Colonic mucosa (tissue), 4 donors: ENCODE results near the gene ULBP1. TPM values are rescaled to one million over a fixed set of nuclear protein-coding genes. Genes with fewer than 3 reads are reported as not detected.
A peak's percentile ranks its signal among the peaks of the same experiment; 100 is the strongest.
"Not testable (repeated sequence)": the region's sequence is repeated elsewhere in the genome, so short reads cannot be mapped to it uniquely, and the experiment has no call there.

Experiments used
- DNase-seq: peaks from one replicate; pipeline ENCODE4 v3.0.0-alpha.2; 2020
- H3K27ac ChIP-seq: fragments of 200-600 bp; one replicate; pipeline ENCODE4 v1.8.0; 2021
- H3K27me3 ChIP-seq: fragments of 200-600 bp; one replicate; pipeline ENCODE4 v1.8.0; 2021
- H3K36me3 ChIP-seq: fragments of 200-600 bp; one replicate; pipeline ENCODE4 v1.8.0; 2021
- H3K4me1 ChIP-seq: fragments of 200-600 bp; one replicate; pipeline ENCODE4 v1.8.0; 2021; ENCODE audit warnings: mild to moderate bottlenecking
- H3K4me3 ChIP-seq: fragments of 200-600 bp; one replicate; pipeline ENCODE4 v1.8.0; 2021
- H3K9ac ChIP-seq, 2 donors: one replicate each; pipeline ENCODE4 v1.7.0; 2013; ENCODE audit warnings: control low read depth in 2 of 2, low read depth in 2 of 2, low read length in 2 of 2
- H3K9me3 ChIP-seq: fragments of 200-600 bp; one replicate; pipeline ENCODE4 v1.8.0; 2021
- CTCF ChIP-seq: fragments of 200-600 bp; IDR thresholded peaks from one replicate; pipeline ENCODE4 v1.8.0; 2022; ENCODE audit warnings: antibody characterized with exemption, mild to moderate bottlenecking
- intact Hi-C: fragments of 100-400 bp; cut with DNase I; formaldehyde crosslinking; loops from one replicate; pipeline ENCODE4 v1.14.1; 2022
- total RNA-seq, 2 donors: library from RNA; stranded (reverse); fragmentation: NEBNext Ultra II Directional in 1 of 2; extraction: Animal tissue kit (Norgen Biotek cat#: 25700) in 1 of 2; gene quantifications; one replicate each; pipeline ENCODE4 v1.2.1, GENCODE V29; 2021
- donor health status: healthy.
- donor health status: DM: no; HTN: no; CAD: no.
- donor health status: DM: no; HTN: no; CAD: no.

Gene ULBP1
- total RNA-seq, 2 donors from 2014 or later = not detected

DNA sequence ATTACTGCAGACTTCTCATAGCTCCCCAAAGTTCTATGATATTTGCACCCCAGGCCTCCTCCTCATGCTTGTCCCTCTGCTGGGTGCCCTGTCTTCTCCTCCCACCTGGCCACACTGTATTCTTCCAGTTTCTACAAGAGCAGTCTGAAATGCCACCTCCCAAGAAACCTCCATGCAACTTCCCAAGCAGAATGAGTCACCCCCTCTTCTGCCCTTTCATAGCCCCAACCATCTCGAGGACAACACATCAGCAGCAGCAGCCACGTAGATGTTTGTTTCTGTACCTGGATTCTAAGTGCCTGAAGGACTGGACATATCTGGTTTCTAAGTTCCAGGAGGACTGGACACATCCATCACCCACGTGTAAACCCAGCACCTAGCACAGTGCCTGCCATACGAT is 28.5 kb upstream of the ULBP1 start:
- TF ChIP-seq CTCF = no peak
- H3K4me3 ChIP-seq = no peak overlapping the region
- H3K9me3 ChIP-seq = no peaks in the 10 kb centered on the region
- no peak for DNase-seq
- no peak overlapping the region for H3K27ac ChIP-seq
- H3K27me3 ChIP-seq = peaks cover 37% of the 10 kb centered on the region
- peaks cover 9% of the 10 kb centered on the region for H3K4me1 ChIP-seq
- intact Hi-C loops = loop anchor here (1.0 kb wide), 1 partner anchor 81 kb away; no protein-coding TSS in a partner anchor
- no peak overlapping the region for H3K9ac ChIP-seq
- no peaks in the 10 kb centered on the region for H3K36me3 ChIP-seq

GRCh38 chr6:149935668-149936067 is 28.1 kb upstream of the ULBP1 start:
- Histone ChIP-seq H3K36me3 (no peaks in the 10 kb centered on the region), H3K27me3 (peaks cover 41% of the 10 kb centered on the region), H3K27ac (no peak overlapping the region), H3K9me3 (no peaks in the 10 kb centered on the region), H3K9ac (no peak overlapping the region), H3K4me3 (no peak overlapping the region), H3K4me1 (peaks cover 9% of the 10 kb centered on the region)
- no peak for DNase-seq
- intact Hi-C loops = loop anchor here (1.0 kb wide), 1 partner anchor 81 kb away; no protein-coding TSS in a partner anchor
- no peak for TF ChIP-seq CTCF

DNA sequence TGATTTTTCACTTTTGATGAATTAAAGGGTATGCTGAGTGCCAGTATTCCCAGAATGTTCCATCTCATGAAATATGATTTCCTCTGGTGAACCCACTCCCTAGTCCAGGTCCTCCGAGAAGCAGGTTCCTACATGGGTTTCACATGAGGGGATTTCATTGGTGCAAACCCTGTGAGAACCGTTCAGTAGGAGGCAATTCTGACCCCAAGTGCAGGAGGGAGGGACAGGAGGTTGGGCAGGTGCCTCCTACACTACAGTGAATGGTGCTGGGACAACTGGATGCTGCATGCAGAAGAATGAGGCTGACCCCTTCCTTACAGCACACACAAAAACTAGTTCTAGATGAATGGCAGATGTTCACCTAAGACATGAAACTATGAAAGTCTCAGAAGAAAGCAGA is 27.0 kb upstream of the ULBP1 start:
- no peak for DNase-seq
- H3K4me3 ChIP-seq = no peak overlapping the region
- no peak overlapping the region for H3K9ac ChIP-seq
- no peaks in the 10 kb centered on the region for H3K9me3 ChIP-seq
- H3K4me1 ChIP-seq = peaks cover 9% of the 10 kb centered on the region
- intact Hi-C loops = no loop called here
- no peak for TF ChIP-seq CTCF
- no peak overlapping the region for H3K27ac ChIP-seq
- no peaks in the 10 kb centered on the region for H3K36me3 ChIP-seq
- peaks cover 51% of the 10 kb centered on the region for H3K27me3 ChIP-seq

- H3K4me1 ChIP-seq, H3K9me3 ChIP-seq, intact Hi-C loops, DNase-seq, H3K36me3 ChIP-seq, H3K27ac ChIP-seq: not testable (repeated sequence)
- peak overlapping the region; percentile 38 for H3K4me3 ChIP-seq
- peak overlapping the region in 1 of 2 donors; percentile 60 for H3K9ac ChIP-seq
- peaks cover 49% of the 10 kb centered on the region for H3K27me3 ChIP-seq
Measured at GRCh38 chr6:149938013-149938570, 25.7 kb upstream of the ULBP1 start.

- intact Hi-C loops = no loop called here
- Histone ChIP-seq H3K36me3 (no peaks in the 10 kb centered on the region), H3K27me3 (peaks cover 44% of the 10 kb centered on the region), H3K4me3 (peak overlapping the region; percentile 38), H3K27ac (no peak overlapping the region), H3K4me1 (peaks cover 9% of the 10 kb centered on the region), H3K9ac (peak overlapping the region in 1 of 2 donors; percentile 60), H3K9me3 (no peaks in the 10 kb centered on the region)
- DNase-seq = no peak
- no peak for TF ChIP-seq CTCF
Measured at GRCh38 chr6:149938571-149939355, 25.0 kb upstream of the ULBP1 start.

DNA sequence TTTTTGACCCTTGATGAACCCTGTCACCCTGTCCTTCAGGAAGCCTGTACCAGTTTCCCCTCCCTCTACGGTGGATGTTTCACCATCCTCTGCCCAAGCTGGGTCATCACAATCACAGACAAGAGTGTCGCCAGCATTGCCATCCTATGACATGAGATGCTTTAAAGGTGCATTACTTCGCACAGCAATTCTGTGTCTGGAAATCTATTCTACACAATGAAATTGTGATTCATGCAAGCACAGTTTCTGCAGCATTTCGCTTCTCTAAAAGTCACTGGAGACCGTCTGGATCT is 24.4 kb upstream of the ULBP1 start:
- no peak overlapping the region for H3K4me3 ChIP-seq
- intact Hi-C loops = no loop called here

More for the DNA sequence above, 24.4 kb upstream of the ULBP1 start:
- TF ChIP-seq CTCF = no peak
- H3K27ac ChIP-seq = no peak overlapping the region
- H3K4me1 ChIP-seq = peaks cover 9% of the 10 kb centered on the region
- no peak overlapping the region for H3K9ac ChIP-seq
- no peaks in the 10 kb centered on the region for H3K36me3 ChIP-seq
- no peak for DNase-seq
- H3K27me3 ChIP-seq = peaks cover 44% of the 10 kb centered on the region
- no peaks in the 10 kb centered on the region for H3K9me3 ChIP-seq
